Fibroblast of lung (primary cell): Measurements from ENCODE around the gene SLC35A4.

Experiments used
- CTCF ChIP-seq, 2 donors: IDR thresholded peaks in 1 of 2; conservative IDR thresholded peaks in 1 of 2; 1 replicate in 1 of 2; 2 replicates in 1 of 2; pipeline ENCODE4 v1.5.1; 2011 to 2012; ENCODE audit warnings: low read length in 2 of 2, control low read depth in 1 of 2, inconsistent platforms in 1 of 2, low read depth in 1 of 2, mild to moderate bottlenecking in 1 of 2
- EZH2 ChIP-seq: IDR thresholded peaks from 2 replicates; pipeline ENCODE4 v1.5.1; 2012; ENCODE audit warnings: low read length, control low read depth, mild to moderate bottlenecking; ENCODE audit errors: missing control alignments

GRCh38 chr5:140550147-140551079, 14.2 kb upstream of the SLC35A4 start:
- TF ChIP-seq CTCF (conservative IDR thresholded peaks at IDR 0.05 in 1 of 2, IDR thresholded peaks at IDR 0.05 in 1 of 2; ENCODE audit: low read depth in 1 of 2, low read length in 2 of 2) (no peak), EZH2 (no peak)
